ENCODE results near the gene SFXN2.
A peak's percentile ranks its signal among the peaks of the same experiment; 100 is the strongest.

GRCh38 chr10:102713539-102713813 is 960 bp upstream of the SFXN2 start:
- TF ChIP-seq POLR2A (IDR thresholded peaks at IDR 0.05) = no peak
- TF ChIP-seq, protein P1, sequence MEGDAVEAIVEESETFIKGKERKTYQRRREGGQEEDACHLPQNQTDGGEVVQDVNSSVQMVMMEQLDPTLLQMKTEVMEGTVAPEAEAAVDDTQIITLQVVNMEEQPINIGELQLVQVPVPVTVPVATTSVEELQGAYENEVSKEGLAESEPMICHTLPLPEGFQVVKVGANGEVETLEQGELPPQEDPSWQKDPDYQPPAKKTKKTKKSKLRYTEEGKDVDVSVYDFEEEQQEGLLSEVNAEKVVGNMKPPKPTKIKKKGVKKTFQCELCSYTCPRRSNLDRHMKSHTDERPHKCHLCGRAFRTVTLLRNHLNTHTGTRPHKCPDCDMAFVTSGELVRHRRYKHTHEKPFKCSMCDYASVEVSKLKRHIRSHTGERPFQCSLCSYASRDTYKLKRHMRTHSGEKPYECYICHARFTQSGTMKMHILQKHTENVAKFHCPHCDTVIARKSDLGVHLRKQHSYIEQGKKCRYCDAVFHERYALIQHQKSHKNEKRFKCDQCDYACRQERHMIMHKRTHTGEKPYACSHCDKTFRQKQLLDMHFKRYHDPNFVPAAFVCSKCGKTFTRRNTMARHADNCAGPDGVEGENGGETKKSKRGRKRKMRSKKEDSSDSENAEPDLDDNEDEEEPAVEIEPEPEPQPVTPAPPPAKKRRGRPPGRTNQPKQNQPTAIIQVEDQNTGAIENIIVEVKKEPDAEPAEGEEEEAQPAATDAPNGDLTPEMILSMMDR (IDR thresholded peaks at IDR 0.05) = peak in 1 of 4 experiments; percentile 20
- TF ChIP-seq EP300 (IDR thresholded peaks at IDR 0.05) = no peak

All from sigmoid colon (tissue), 4 donors.